DOHH2 (cell line): Measurements from ENCODE around the gene RPL37A.

Experiments used
- CTCF ChIP-seq: fragments of 200-600 bp; sonication (generic); IDR thresholded peaks from one replicate; pipeline ENCODE4 v1.5.1; 2014; ENCODE audit warnings: antibody characterized with exemption, mild to moderate bottlenecking, low read depth, low read length; ENCODE audit not compliant: poor library complexity, severe bottlenecking
- EZH2phosphoT487 ChIP-seq: fragments of 200-600 bp; sonication (generic); IDR thresholded peaks from 2 replicates; pipeline ENCODE4 v1.6.1; 2017; ENCODE audit warnings: borderline replicate concordance, mild to moderate bottlenecking, antibody characterized with exemption, low read length, moderate library complexity, mixed read lengths

- TF ChIP-seq CTCF (no peak), EZH2phosphoT487 (no peak)
Observed at GRCh38 chr2:216527600-216527999, 29.0 kb downstream of the RPL37A start.
